ENCODE results near the gene FRY. TPM values are rescaled to one million over a fixed set of nuclear protein-coding genes. Genes with fewer than 3 reads are reported as not detected.
A peak's percentile ranks its signal among the peaks of the same experiment; 100 is the strongest.

The FRY gene
- total RNA-seq, 1 donor: 12.3 TPM

DNA sequence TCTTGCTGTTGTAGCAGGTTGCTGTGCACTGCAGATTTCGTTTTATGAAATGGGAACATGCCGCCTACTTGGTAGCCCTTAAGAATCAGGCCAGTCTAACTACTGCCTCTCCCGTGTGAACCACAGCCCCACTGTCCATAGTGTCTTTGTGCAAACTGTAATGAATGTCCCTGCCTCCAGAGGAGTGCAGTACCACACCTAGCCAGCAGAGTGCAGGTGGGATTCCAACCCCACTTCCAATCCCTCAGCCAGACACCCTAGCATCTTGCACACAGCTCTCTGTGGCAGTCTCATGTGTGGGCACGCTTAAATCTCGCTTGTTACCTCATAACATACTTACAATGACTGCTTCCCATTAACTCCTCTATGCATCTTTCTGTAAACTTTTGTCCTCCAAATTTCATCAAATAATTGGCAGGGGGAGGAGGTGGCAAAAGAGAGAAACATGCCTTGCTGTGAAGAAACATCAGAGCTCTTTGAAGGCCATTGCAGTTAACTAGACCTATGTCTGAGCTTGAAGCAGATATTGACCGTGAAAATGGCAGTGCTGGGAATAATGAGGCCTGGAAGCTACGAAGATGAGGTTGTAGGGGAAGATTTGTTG is 236.4 kb downstream of the FRY start:
- Histone ChIP-seq H3K27me3 (ENCODE audit: insufficient read depth, low read length) (no peaks in the 10 kb centered on the region), H3K36me3 (ENCODE audit: insufficient read depth, low read length) (peaks cover 12% of the 10 kb centered on the region), H3K79me2 (ENCODE audit: insufficient read depth, low read length) (no peaks in the 10 kb centered on the region), H4K20me1 (ENCODE audit: insufficient read depth, low read length) (no peaks in the 10 kb centered on the region), H2AFZ (ENCODE audit: low read length) (no peak overlapping the region), H3K4me3 (ENCODE audit: insufficient read depth, low read length) (no peak overlapping the region), H3K4me1 (ENCODE audit: insufficient read depth, low read length) (no peaks in the 10 kb centered on the region), H3K9me3 (ENCODE audit: low read depth, low read length) (no peaks in the 10 kb centered on the region), H3K4me2 (ENCODE audit: insufficient read depth, low read length) (no peak overlapping the region), H3K27ac (ENCODE audit: low read depth, low read length) (no peak overlapping the region)
- TF ChIP-seq, protein P1, sequence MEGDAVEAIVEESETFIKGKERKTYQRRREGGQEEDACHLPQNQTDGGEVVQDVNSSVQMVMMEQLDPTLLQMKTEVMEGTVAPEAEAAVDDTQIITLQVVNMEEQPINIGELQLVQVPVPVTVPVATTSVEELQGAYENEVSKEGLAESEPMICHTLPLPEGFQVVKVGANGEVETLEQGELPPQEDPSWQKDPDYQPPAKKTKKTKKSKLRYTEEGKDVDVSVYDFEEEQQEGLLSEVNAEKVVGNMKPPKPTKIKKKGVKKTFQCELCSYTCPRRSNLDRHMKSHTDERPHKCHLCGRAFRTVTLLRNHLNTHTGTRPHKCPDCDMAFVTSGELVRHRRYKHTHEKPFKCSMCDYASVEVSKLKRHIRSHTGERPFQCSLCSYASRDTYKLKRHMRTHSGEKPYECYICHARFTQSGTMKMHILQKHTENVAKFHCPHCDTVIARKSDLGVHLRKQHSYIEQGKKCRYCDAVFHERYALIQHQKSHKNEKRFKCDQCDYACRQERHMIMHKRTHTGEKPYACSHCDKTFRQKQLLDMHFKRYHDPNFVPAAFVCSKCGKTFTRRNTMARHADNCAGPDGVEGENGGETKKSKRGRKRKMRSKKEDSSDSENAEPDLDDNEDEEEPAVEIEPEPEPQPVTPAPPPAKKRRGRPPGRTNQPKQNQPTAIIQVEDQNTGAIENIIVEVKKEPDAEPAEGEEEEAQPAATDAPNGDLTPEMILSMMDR (IDR thresholded peaks at IDR 0.05; ENCODE audit: extremely low read depth, low read depth, low read length): peak; percentile 19
- DNase-seq (ENCODE audit: insufficient read length, low spot score, missing footprints): no peak

DNA sequence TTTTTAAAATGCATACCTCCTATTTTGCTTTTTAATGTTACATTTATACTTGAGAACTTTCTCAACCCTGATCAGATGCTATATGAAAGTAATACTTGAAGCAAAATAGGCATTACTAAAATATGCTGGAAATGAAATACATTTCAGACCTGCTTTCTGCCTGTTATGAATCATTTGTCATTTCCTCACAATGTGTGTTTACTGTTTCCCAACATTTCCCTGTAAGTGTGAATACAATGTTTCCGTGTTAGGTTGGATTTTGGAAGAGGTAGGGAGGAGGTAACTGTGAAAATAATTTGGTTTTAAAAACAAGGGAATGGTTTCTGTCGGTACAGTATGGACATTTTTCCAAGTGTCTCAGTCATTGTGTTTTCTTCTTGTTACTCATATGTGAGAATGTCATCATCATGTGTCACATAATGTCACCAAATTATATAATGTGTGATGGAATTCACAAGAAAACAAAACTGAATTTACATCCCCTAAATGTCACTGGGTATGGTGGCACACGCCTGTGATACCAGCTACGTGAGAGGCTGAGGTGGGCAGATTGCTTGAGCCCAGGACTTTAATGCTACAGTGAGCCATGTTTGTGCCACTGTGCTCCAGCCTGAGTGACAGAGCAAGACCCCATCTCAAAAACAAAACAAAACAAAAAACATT is 240.6 kb downstream of the FRY start:
- no peaks in the 10 kb centered on the region for H3K79me2 ChIP-seq (ENCODE audit: insufficient read depth, low read length)
- no peak overlapping the region for H3K27ac ChIP-seq (ENCODE audit: low read depth, low read length)
- TF ChIP-seq, protein P1 (IDR thresholded peaks at IDR 0.05; ENCODE audit: extremely low read depth, low read depth, low read length): no peak
- DNase-seq (ENCODE audit: insufficient read length, low spot score, missing footprints): peak; percentile 54
- peaks cover 3% of the 10 kb centered on the region for H3K36me3 ChIP-seq (ENCODE audit: insufficient read depth, low read length)
- no peaks in the 10 kb centered on the region for H3K27me3 ChIP-seq (ENCODE audit: insufficient read depth, low read length)
- peaks cover 6% of the 10 kb centered on the region for H3K4me1 ChIP-seq (ENCODE audit: insufficient read depth, low read length)
- H4K20me1 ChIP-seq (ENCODE audit: insufficient read depth, low read length): no peaks in the 10 kb centered on the region
- H3K4me2 ChIP-seq (ENCODE audit: insufficient read depth, low read length): no peak overlapping the region
- H3K9me3 ChIP-seq (ENCODE audit: low read depth, low read length): no peaks in the 10 kb centered on the region
- no peak overlapping the region for H2AFZ ChIP-seq (ENCODE audit: low read length)
- H3K4me3 ChIP-seq (ENCODE audit: insufficient read depth, low read length): no peak overlapping the region

DNA sequence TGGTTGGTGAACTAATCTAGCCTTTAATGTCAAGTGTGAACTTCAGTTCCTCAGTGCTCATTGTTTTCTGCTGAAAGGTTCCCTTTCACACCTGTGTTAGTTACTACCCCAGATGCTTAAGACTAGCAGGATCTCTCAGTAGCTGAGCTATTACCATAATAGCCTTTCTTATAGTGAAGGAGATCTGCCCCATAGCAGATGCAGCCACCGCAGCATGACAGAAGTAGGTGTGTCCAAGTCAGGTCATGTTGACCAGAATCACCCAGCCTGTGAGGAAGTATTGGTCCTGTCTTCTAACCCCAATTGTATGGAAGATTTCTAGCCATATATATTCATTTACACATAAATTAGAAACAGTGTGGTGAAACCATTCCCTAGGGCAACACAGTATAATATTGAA is 246.3 kb downstream of the FRY start:
- Histone ChIP-seq H3K79me2 (ENCODE audit: insufficient read depth, low read length) (no peaks in the 10 kb centered on the region), H3K36me3 (ENCODE audit: insufficient read depth, low read length) (peaks cover 7% of the 10 kb centered on the region), H4K20me1 (ENCODE audit: insufficient read depth, low read length) (no peaks in the 10 kb centered on the region), H3K27ac (ENCODE audit: low read depth, low read length) (no peak overlapping the region), H3K4me2 (ENCODE audit: insufficient read depth, low read length) (no peak overlapping the region), H2AFZ (ENCODE audit: low read length) (no peak overlapping the region), H3K4me1 (ENCODE audit: insufficient read depth, low read length) (peaks cover 6% of the 10 kb centered on the region), H3K9me3 (ENCODE audit: low read depth, low read length) (no peaks in the 10 kb centered on the region), H3K4me3 (ENCODE audit: insufficient read depth, low read length) (no peak overlapping the region), H3K27me3 (ENCODE audit: insufficient read depth, low read length) (no peaks in the 10 kb centered on the region)
- DNase-seq (ENCODE audit: insufficient read length, low spot score, missing footprints): no peak
- TF ChIP-seq, protein P1 (IDR thresholded peaks at IDR 0.05; ENCODE audit: extremely low read depth, low read depth, low read length): no peak

DNA sequence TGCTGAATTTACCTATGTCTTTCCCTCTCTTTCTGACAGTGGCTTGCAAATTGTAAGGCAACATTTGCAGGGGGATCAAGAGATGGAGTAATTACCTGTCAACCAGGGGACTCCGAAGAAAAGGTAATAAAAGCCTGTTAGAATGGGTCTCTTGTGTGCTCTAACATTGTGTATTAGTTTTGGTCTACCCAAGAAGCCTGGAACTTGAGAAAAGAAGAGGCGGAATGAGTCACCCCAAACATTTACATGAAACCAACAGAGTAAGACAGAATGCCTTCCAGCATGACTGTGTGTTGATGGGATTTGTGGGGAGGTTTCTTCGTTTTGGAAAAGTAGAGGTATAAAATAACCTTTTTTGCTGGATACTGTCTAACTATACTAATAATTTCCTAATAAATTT is 246.9 kb downstream of the FRY start:
- H2AFZ ChIP-seq (ENCODE audit: low read length): no peak overlapping the region
- peak overlapping the region; percentile 25 for H3K27ac ChIP-seq (ENCODE audit: low read depth, low read length)
- no peaks in the 10 kb centered on the region for H3K27me3 ChIP-seq (ENCODE audit: insufficient read depth, low read length)
- H4K20me1 ChIP-seq (ENCODE audit: insufficient read depth, low read length): no peaks in the 10 kb centered on the region
- no peaks in the 10 kb centered on the region for H3K9me3 ChIP-seq (ENCODE audit: low read depth, low read length)
- peaks cover 5% of the 10 kb centered on the region for H3K4me1 ChIP-seq (ENCODE audit: insufficient read depth, low read length)
- H3K4me3 ChIP-seq (ENCODE audit: insufficient read depth, low read length): no peak overlapping the region
- H3K4me2 ChIP-seq (ENCODE audit: insufficient read depth, low read length): no peak overlapping the region
- DNase-seq (ENCODE audit: insufficient read length, low spot score, missing footprints): peak; percentile 74
- TF ChIP-seq, protein P1 (IDR thresholded peaks at IDR 0.05; ENCODE audit: extremely low read depth, low read depth, low read length): no peak
- peaks cover 7% of the 10 kb centered on the region for H3K36me3 ChIP-seq (ENCODE audit: insufficient read depth, low read length)
- no peaks in the 10 kb centered on the region for H3K79me2 ChIP-seq (ENCODE audit: insufficient read depth, low read length)
